ENCODE measurements around the gene FAM163B.

GRCh38 chr9:133641396-133641655 is 32.1 kb upstream of the FAM163B start:
- TF ChIP-seq ZNF232 (CRISPR knock-in tag; IDR thresholded peaks at IDR 0.05), result no peak
- no peak for TF ChIP-seq NR2C2 (CRISPR knock-in tag; IDR thresholded peaks at IDR 0.05)
- TF ChIP-seq, protein P1, sequence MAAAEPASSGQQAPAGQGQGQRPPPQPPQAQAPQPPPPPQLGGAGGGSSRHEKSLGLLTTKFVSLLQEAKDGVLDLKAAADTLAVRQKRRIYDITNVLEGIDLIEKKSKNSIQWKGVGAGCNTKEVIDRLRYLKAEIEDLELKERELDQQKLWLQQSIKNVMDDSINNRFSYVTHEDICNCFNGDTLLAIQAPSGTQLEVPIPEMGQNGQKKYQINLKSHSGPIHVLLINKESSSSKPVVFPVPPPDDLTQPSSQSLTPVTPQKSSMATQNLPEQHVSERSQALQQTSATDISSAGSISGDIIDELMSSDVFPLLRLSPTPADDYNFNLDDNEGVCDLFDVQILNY (CRISPR knock-in tag; IDR thresholded peaks at IDR 0.05), result no peak
- TF ChIP-seq, protein P2, sequence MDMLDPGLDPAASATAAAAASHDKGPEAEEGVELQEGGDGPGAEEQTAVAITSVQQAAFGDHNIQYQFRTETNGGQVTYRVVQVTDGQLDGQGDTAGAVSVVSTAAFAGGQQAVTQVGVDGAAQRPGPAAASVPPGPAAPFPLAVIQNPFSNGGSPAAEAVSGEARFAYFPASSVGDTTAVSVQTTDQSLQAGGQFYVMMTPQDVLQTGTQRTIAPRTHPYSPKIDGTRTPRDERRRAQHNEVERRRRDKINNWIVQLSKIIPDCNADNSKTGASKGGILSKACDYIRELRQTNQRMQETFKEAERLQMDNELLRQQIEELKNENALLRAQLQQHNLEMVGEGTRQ (CRISPR knock-in tag; IDR thresholded peaks at IDR 0.05), result no peak
- TF ChIP-seq, protein P3, sequence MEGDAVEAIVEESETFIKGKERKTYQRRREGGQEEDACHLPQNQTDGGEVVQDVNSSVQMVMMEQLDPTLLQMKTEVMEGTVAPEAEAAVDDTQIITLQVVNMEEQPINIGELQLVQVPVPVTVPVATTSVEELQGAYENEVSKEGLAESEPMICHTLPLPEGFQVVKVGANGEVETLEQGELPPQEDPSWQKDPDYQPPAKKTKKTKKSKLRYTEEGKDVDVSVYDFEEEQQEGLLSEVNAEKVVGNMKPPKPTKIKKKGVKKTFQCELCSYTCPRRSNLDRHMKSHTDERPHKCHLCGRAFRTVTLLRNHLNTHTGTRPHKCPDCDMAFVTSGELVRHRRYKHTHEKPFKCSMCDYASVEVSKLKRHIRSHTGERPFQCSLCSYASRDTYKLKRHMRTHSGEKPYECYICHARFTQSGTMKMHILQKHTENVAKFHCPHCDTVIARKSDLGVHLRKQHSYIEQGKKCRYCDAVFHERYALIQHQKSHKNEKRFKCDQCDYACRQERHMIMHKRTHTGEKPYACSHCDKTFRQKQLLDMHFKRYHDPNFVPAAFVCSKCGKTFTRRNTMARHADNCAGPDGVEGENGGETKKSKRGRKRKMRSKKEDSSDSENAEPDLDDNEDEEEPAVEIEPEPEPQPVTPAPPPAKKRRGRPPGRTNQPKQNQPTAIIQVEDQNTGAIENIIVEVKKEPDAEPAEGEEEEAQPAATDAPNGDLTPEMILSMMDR (IDR thresholded peaks at IDR 0.05), result no peak
- TF ChIP-seq NR1H2 (CRISPR knock-in tag; IDR thresholded peaks at IDR 0.05), result no peak
- no peak for TF ChIP-seq CREM (CRISPR knock-in tag; IDR thresholded peaks at IDR 0.05)

Data from WTC11 (cell line).